Measurements from ENCODE around the gene ADCY4. TPM values are rescaled to one million over a fixed set of nuclear protein-coding genes. Genes with fewer than 3 reads are reported as not detected.
"Not testable (repeated sequence)": the region's sequence is repeated elsewhere in the genome, so short reads cannot be mapped to it uniquely, and the experiment has no call there.

ADCY4 gene
- total RNA-seq, 1 donor from 2014 or later, result not detected

- DNase-seq (ENCODE audit: low read depth), result no peak
Observed at GRCh38 chr14:24339284-24340151, 4.6 kb upstream of the ADCY4 start, which contains the start of gene RIPK3. Gene RIPK3, minus strand, starts transcription at chr14:24339991. Its CDS starts 165 bp downstream, at chr14:24339826.

GRCh38 chr14:24338843-24339242 is 4.0 kb upstream of the ADCY4 start:
- DNase-seq (ENCODE audit: low read depth), result no peak

- DNase-seq (ENCODE audit: low read depth), result no peak
Observed at GRCh38 chr14:24337824-24338175, 2.9 kb upstream of the ADCY4 start.

- DNase-seq (ENCODE audit: low read depth), result no peak
Observed at GRCh38 chr14:24337144-24337823, 2.4 kb upstream of the ADCY4 start.

GRCh38 chr14:24335461-24336171 is 745 bp upstream of the ADCY4 start:
- DNase-seq (ENCODE audit: low read depth), result no peak

DNA sequence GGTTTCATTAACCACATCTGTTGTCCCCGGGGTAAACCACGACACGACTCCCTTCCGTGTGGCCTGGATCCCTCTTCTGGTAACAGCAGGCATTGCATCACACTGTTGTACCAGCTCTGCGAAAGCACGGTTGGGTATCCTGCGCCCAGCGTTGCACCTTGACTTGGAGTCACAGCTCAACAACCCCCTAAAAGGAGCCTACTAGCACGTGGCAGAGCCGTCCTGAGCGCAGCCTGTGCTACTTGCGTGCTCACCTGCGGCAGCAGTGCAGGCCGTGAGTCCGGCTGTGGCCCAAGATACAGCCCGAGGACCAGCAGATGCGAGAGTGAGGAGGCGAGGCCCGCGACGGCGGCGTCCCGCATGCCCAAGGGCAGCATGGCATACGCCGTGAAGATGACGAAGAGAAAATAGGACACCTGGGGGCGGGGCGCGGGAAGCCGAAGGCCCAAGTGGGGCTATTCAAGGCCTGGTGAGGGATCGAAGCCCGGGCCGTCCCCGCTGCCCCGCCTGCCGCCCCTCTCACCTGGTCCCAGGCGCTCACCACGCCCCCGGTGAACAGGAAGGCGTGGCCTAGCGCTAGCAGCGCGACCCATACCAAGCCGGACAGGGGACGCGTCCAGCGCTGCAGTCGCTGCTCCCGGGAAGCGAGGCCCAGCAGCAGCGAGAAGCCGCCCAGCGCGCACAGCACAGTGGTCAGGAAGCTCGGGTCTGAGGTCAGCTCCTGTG is 2.4 kb downstream of the ADCY4 start:
- peak; percentile 69 for DNase-seq (ENCODE audit: low read depth)

DNA sequence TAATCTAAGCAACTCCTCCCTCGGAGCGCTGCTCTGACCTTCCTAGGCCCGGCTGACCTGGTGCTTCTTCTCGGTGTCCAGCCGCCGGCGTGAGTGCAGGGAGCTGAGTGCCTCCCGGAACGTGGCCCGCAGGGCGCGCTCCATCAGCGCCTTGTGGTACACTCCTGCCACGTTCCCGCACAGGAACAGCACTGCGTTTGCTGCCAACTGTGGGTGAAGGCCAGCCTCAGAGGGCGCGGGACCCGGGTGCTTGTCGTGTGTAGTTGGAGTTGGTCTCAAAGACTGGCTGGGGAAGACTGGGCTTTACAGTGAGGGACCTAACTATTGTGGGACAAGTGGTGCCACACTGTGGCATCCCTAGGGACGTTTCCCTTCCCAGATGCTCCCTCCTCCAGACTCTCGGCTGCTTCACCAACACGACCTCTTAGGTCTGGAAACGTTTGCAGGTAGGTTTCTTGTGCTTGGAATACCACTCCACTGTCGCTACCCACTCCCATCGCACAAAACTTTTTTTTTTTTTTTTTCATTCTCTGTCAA is 3.1 kb downstream of the ADCY4 start:
- DNase-seq (ENCODE audit: low read depth), result no peak

DNA sequence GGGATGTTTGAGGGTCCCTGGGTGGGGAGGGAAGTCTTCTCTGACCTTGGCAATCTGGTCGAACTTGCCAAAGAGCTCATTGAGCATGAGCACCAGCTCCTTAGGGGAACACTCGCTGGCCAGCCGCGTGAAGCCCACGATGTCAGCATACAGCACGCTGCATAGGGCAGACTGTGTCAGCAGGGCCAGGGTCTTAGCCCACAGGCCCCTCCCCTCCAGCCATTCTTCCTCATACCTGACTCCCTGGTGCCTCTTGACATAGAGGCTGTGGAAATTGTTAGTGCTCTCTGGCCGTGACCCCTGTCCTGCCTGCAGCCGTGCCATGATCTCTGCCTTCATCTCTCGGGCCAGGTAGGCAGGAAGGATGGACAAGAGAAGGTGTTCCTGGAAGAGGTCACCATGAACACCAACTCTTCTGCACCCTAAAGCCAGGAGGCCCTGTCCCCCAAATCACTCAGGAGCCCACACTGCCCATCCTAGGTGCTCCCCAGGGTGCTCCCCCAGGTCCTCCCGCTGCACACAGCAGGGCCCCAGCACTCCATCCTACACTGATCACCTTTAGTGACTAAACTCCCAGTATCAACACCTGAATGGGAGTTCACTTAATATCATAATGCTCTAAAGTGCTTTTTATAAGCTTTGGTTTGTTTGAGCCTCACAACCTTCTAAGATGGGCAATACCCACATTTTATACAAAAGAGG is 3.7 kb downstream of the ADCY4 start:
- DNase-seq (ENCODE audit: low read depth), result no peak

GRCh38 chr14:24329736-24330135 is 5.1 kb downstream of the ADCY4 start:
- DNase-seq (ENCODE audit: low read depth), result no peak

- DNase-seq (ENCODE audit: low read depth), result no peak
Observed at GRCh38 chr14:24329073-24329663, 5.7 kb downstream of the ADCY4 start.

DNA sequence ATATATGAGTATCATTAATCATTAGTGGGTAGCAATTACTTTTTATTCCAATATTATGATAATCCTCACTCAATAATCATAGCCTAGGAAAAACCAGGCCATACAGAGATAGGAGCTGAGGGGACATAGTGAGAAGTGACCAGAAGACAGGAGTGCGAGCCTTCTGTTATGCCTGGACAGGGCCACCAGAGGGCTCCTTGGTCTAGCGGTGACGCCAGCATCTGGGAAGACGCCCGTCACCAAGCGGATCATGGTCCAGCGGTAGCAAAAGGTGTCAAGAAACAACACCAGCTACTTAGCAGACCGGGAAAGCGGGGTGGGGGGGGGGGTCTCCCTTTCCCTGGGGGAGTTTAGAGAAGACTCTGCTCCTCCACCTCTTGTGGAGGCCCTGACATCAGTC is 7.0 kb downstream of the ADCY4 start:
- DNase-seq (ENCODE audit: low read depth), result not testable (repeated sequence)

- DNase-seq (ENCODE audit: low read depth), result no peak
Observed at GRCh38 chr14:24327303-24327702, 7.6 kb downstream of the ADCY4 start.

GRCh38 chr14:24325963-24326362 is 8.9 kb downstream of the ADCY4 start:
- no peak for DNase-seq (ENCODE audit: low read depth)

GRCh38 chr14:24325041-24325530 is 9.8 kb downstream of the ADCY4 start:
- no peak for DNase-seq (ENCODE audit: low read depth)

DNA sequence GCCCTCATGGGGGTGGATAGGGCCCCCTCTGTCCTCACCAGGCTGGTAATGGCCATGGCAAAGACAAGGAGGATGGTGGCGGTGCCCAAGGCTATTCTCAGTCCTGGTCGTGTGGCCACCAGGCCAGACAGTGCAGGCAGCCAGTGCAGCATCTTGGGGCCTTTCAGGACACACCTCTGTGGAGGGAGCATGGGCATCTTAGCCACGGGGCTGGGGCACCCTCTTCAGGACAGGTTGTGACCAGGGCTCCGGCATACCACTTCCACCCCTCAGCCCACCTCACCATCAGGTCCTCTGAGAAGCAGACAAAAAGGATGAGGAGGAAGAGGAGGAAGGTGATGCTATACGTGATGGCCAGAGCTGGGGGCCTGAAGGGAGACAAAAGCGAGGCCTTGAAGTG is 10.8 kb downstream of the ADCY4 start:
- DNase-seq (ENCODE audit: low read depth), result no peak

GRCh38 chr14:24323341-24323740 is 11.5 kb downstream of the ADCY4 start:
- no peak for DNase-seq (ENCODE audit: low read depth)

DNA sequence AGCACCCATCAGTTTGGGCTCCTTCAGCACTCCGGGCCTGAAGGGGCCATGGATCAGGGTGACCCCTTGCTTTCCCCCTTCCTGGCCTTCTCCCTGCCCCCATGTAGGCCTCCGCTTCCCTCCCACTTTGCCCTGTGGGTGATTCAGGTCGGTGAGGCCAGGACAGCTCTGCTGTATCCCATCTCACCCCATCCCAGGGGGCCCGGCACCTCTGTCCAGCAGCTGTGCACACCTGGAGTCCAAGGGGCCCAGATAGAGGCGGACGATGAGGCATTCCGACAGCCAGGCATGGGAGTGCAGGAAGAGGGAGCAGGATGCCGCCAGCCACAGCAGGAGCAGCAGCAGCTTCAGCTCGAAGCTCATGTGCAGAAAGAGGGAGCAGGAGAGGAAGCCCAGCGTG is 12.2 kb downstream of the ADCY4 start:
- no peak for DNase-seq (ENCODE audit: low read depth)

DNA sequence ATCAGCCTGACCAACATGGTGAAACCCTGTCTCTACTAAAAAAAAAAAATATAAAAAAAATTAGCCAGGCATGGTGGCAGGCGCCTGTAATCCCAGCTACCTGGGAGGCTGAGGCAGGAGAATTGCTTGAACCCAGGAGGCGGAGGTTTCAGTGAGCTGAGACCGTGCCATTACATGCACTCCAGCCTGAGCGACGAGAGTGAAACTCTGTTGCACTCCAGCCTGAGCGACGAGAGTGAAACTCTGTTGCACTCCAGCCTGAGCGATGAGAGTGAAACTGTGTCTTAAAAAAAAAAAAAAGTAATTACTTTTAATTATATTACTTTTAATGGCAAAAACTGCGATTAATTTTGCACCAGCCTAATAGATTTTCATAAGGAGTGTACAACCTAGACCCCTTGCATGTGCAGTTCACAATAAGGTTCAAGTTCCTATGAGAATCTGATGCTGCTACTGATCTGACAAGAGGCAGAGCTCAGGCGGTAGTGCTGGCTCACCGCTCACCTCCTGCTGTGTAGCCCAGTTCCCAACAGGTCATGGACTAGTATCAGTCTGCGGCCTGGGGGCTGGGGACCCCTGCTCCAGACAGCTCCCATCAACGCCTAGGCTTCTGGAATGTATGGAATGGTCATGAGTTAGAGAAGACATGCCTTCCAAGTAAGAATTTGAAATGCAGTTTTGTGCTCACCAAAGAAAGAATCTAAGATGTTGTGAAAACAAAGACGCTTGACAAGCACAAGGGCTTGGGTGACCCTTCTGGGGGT is 13.5 kb downstream of the ADCY4 start:
- DNase-seq (ENCODE audit: low read depth), result no peak
